Nucleus accumbens (tissue), 56 donors: ENCODE results near the gene PFKFB1.

Source experiments
- DNase-seq, 56 donors: peaks; one replicate each; lab custom pipeline; 2025; lab: John Stamatoyannopoulos, UW

The PFKFB1 gene

DNA sequence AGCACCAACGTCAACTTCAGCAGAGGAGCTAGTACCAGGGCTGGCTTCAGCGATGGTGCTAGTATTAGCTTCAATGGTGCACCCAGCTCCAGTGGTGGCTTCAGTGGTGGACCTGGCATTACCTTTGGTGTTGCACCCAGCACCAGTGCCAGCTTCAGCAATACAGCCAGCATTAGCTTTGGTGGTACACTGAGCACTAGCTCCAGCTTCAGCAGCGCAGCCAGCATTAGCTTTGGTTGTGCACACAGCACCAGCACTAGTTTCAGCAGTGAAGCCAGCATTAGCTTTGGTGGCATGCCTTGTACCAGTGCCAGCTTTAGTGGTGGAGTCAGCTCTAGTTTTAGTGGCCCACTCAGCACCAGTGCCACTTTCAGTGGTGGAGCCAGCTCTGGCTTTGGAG is 65.1 kb downstream of the PFKFB1 start:
- no peak for DNase-seq

DNA sequence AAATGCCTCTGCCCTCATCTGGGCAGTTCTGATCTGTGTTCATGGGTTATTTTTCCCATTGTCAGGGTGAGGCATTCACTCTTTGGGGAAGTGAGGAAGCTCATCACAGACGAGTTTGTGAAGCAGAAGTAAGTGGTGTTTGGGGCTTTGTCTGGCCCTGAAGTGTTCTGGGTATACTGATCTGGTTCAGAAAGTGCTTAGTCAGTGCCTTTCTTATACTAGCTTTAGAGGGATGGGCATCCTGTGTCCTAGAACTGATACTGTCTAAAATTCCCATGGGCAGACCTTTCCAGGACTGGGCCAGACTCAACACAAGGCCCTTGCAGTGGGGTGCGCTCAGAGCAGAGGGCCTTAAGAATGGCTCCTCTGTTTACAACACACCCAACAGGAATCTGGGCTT is 67.0 kb downstream of the PFKFB1 start:
- no peak for DNase-seq

DNA sequence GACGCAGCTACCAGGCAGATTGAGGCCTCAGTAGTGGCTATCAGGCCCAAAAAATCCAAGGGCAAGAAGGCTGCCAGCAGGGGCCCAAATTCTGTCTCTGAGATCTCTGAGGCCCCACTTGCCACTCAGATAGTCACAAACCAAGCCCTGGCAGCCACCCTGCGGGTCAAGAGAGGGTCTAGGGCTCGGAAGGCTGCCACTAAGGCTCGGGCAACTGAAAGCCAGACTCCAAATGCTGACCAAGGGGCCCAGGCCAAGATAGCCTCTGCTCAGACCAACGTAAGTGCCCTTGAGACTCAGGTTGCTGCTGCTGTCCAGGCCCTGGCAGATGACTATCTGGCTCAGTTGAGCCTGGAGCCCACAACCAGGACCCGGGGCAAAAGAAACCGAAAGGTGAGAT is 70.6 kb downstream of the PFKFB1 start:
- DNase-seq, result no peak

DNA sequence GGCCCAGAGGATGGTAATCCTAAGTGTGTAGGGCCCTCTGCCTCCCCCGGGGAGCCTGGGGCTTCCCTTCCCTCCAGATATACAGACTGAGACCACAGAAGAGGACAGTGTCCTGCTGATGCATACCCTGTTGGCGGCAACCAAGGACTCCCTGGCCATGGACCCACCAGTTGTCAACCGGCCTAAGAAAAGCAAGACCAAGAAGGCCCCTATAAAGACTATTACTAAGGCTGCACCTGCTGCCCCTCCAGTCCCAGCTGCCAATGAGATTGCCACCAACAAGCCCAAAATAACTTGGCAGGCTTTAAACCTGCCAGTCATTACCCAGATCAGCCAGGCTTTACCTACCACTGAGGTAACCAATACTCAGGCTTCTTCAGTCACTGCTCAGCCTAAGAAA is 71.4 kb downstream of the PFKFB1 start:
- no peak for DNase-seq

DNA sequence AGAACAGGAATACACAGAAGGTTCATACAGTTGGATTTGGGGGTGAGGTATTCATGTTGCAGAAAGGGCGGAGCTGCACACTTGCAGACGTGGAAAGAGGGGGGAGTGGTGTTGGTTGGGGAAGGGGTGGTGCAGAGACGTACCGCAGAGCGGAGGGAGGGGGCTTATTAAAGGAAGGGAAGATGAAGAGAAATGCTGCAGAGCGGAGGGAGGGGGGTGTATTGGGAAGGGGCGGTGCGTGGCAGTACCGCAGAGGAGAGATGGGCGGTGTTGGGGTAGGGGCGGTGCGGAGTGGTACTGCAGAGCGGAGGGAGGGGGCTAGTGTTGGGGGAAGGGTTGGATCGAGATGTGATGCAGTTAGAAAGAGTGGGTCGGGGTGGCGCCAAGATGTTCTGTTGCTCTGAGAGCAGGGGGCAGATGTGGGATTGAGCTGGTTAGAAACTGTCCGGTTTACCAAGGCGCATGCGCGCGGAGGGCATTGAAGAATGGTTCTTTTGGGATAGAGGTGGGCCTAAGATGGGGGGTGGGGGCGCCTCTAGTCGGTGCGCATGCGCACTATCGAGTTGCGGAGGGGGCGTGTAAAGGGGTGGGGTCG is 72.5 kb downstream of the PFKFB1 start:
- DNase-seq, result peak in 53 of 56 donors; percentile 5 to 88 (median 55)

DNA sequence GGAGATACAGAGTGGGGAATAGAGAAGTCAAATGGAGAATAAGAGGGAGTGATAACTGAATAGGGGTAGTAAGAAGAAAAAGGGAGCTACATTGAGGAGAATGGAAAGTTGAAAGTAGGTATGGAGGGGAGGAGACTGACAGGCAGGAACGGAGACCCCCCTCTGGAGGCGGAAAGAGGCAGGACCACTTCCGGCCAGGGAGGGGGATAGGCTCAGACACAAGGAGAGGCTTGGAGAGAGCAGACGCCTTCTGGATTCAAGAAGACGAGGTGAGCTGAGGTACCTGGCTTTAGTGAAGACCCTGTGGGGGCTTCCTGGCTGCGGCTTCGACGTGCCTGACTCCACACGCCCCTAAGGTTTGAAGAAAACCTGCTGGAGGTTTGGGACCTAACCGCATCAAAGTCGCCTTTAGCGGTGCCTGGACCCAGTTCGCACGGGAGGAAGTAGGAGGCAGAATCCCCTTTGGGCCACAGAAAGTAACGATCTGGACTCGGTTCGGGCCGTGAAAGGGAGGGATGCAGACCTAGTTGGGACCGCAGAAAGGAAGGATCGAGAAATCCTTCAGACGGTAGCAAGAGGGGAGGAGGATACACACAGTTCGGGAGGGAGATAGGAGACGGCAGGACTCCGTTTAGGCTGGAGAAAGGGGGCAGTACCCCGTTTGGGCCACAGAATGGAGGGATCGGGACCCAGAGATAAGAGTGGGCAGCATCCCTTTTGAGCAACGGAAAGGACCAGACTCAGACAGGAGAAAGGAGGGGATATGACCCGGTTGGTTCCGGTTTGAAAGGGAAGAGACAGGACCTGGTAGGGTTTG is 73.2 kb downstream of the PFKFB1 start, which contains the start of gene TRO:
TRO (plus strand) TSS at position 215 of the 817 bp plus-strand sequence. CDS start 1,423 bp downstream, outside the sequence.
- DNase-seq, result peak in 19 of 56 donors; percentile 2 to 43 (median 9)

DNA sequence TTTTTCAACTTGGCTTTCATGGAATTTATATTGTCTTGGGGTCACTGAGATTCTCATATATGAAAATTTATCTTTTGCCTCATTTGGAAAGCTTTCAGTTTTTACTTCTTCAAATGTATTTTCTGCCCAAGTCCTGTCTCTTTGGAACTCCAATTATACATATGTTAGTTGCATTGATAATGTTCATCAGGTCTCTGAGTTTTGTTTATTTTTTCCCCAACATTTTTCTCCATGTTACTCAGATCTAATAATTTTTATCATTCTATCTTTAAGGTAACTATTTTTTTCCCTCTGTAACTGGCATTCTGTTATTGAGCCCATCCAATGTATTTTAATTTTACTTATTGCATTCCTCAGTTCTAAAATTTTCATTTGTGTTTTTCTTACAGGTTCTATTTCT is 84.0 kb downstream of the PFKFB1 start:
- no peak for DNase-seq

DNA sequence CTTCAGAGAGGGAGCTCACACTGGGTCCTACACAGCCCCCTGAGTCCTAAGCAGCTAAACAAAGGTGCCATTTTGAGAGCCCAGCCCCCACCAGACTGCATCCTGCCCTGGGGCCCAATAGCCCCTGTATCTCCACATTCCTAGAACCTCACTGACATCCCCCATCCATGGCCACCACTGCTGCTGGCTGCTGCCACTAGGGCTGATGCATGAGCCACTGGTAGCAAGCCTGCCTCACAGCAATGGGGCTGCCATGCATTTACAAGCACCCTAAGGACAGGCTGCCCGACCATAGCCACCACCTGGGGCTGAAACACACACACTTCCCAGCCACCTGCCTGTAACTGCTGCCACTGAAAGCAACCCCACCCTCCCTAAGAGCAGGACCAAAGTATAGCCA is 99.8 kb downstream of the PFKFB1 start:
- DNase-seq, result no peak

DNA sequence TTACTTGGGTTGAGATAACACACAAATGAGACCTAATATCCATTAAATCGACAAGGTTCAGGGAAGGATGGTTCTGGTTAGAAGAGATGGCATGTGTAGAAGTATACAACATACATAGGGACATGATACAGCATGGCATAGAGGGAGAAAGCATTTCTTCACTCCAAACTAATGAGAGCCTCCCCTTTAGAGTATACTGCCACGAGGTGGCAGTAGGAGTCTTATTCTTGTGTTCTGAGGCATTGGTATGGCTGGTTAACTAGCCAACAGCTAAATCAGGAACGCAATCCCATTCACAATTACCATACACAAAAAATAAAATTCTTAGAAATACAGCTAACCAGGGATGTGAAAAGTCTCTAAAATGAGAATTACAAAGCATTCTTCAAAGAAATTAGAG is 102.4 kb downstream of the PFKFB1 start:
- DNase-seq, result peak in 8 of 56 donors; percentile 0 to 49 (median 4)

DNA sequence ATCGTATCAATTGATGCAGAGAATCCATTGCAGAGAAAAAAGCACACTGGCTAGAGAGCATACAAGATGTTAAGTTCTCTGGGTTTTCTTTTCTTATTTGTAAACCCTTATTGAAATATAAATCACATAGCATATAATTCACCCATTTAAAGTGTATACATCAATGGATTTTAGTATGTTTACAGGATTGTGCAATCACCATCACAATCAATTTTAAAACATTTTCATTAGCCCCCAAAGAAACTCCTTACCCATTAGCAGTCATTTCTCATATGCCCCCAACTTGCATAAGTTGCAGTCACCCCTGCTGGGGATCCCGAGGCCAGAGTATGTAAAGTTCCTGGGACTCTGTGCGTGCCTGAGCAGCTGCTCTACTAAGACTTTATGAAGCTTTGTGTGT is 108.2 kb downstream of the PFKFB1 start:
- DNase-seq, result no peak
